Natural killer cell (primary cell): ENCODE measurements around the gene MUC5AC. TPM values are rescaled to one million over a fixed set of nuclear protein-coding genes. Genes with fewer than 3 reads are reported as not detected.

Source experiments
- ATAC-seq, 3 donors: fragments of 150-1000 bp in 2 of 3; fragments of 200-7000 bp in 1 of 3; cut with Tn5 transposase; 1 replicate in 1 of 3; 2 replicates in 2 of 3; pipeline ENCODE4 v1.10.0; 2021; ENCODE audit warnings: mild to moderate bottlenecking in 2 of 3, moderate library complexity in 2 of 3
- DNase-seq, 2 donors: peaks; one replicate each; pipeline versions ENCODE4 v3.0.0 to v3.0.0-alpha.2; 2013 to 2021; ENCODE audit warnings: mixed read lengths in 1 of 2
- H3K27ac ChIP-seq: one replicate; pipeline ENCODE4 v1.5.1; 2013; ENCODE audit warnings: mild to moderate bottlenecking, low read length
- H3K27me3 ChIP-seq: one replicate; pipeline ENCODE4 v1.6.1; 2013; ENCODE audit warnings: low read length; ENCODE audit not compliant: control insufficient read depth, insufficient read depth
- H3K36me3 ChIP-seq: one replicate; pipeline ENCODE4 v1.6.1; 2013; ENCODE audit warnings: low read length; ENCODE audit not compliant: control insufficient read depth, insufficient read depth
- H3K4me1 ChIP-seq: one replicate; pipeline ENCODE4 v1.6.1; 2013; ENCODE audit warnings: low read length; ENCODE audit not compliant: control insufficient read depth, insufficient read depth
- H3K4me3 ChIP-seq: one replicate; pipeline ENCODE4 v1.5.1; 2013; ENCODE audit warnings: low read length
- H3K9me3 ChIP-seq: one replicate; pipeline ENCODE4 v1.6.1; 2013; ENCODE audit warnings: low read length; ENCODE audit not compliant: control insufficient read depth, insufficient read depth
- H3K27ac Mint-ChIP-seq, 2 donors: one replicate each; pipeline ENCODE4 v1.8.0; 2022; ENCODE audit warnings: mild to moderate bottlenecking in 2 of 2, mixed read lengths in 2 of 2, moderate library complexity in 1 of 2
- H3K27me3 Mint-ChIP-seq, 2 donors: one replicate each; pipeline ENCODE4 v1.8.0; 2022; ENCODE audit warnings: low read depth in 2 of 2, mixed read lengths in 2 of 2
- H3K36me3 Mint-ChIP-seq: one replicate; pipeline ENCODE4 v1.8.0; 2022; ENCODE audit warnings: mixed read lengths
- H3K4me1 Mint-ChIP-seq, 2 donors: one replicate each; pipeline ENCODE4 v1.8.0; 2022; ENCODE audit warnings: mixed read lengths in 2 of 2
- H3K4me3 Mint-ChIP-seq: one replicate; pipeline ENCODE4 v1.8.0; 2022; ENCODE audit warnings: mild to moderate bottlenecking, moderate library complexity, mixed read lengths
- H3K9me3 Mint-ChIP-seq, 2 donors: one replicate each; pipeline ENCODE4 v1.8.0; 2022; ENCODE audit warnings: mixed read lengths in 2 of 2
- WGBS: methylation state at CpG from one replicate; pipeline ENCODE4 v1.1.7; 2013; ENCODE audit warnings: missing lambda C conversion rate; ENCODE audit not compliant: insufficient coverage; 5-methylcytosine and 5-hydroxymethylcytosine counted together
- intact Hi-C: fragments of 100-400 bp; cut with micrococcal nuclease; formaldehyde crosslinking; loops from one replicate; pipeline ENCODE4 v1.14.2; 2022
- total RNA-seq, 4 donors: library from RNA; stranded (reverse); fragments of 120-200 nt in 1 of 4; gene quantifications; one replicate each; pipeline versions ENCODE4 v1.2.3 to v1.2.4, GENCODE V29; 2013 to 2022
- TF ChIP-seq, protein P1 (sequence below): fragments of 200-600 bp; IDR thresholded peaks from one replicate; pipeline ENCODE4 v1.8.0; 2022; ENCODE audit warnings: antibody characterized with exemption

The MUC5AC gene, protein sequence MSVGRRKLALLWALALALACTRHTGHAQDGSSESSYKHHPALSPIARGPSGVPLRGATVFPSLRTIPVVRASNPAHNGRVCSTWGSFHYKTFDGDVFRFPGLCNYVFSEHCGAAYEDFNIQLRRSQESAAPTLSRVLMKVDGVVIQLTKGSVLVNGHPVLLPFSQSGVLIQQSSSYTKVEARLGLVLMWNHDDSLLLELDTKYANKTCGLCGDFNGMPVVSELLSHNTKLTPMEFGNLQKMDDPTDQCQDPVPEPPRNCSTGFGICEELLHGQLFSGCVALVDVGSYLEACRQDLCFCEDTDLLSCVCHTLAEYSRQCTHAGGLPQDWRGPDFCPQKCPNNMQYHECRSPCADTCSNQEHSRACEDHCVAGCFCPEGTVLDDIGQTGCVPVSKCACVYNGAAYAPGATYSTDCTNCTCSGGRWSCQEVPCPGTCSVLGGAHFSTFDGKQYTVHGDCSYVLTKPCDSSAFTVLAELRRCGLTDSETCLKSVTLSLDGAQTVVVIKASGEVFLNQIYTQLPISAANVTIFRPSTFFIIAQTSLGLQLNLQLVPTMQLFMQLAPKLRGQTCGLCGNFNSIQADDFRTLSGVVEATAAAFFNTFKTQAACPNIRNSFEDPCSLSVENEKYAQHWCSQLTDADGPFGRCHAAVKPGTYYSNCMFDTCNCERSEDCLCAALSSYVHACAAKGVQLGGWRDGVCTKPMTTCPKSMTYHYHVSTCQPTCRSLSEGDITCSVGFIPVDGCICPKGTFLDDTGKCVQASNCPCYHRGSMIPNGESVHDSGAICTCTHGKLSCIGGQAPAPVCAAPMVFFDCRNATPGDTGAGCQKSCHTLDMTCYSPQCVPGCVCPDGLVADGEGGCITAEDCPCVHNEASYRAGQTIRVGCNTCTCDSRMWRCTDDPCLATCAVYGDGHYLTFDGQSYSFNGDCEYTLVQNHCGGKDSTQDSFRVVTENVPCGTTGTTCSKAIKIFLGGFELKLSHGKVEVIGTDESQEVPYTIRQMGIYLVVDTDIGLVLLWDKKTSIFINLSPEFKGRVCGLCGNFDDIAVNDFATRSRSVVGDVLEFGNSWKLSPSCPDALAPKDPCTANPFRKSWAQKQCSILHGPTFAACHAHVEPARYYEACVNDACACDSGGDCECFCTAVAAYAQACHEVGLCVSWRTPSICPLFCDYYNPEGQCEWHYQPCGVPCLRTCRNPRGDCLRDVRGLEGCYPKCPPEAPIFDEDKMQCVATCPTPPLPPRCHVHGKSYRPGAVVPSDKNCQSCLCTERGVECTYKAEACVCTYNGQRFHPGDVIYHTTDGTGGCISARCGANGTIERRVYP (N-terminal part only)
- not detected for total RNA-seq
- not detected for total RNA-seq (2013)

DNA sequence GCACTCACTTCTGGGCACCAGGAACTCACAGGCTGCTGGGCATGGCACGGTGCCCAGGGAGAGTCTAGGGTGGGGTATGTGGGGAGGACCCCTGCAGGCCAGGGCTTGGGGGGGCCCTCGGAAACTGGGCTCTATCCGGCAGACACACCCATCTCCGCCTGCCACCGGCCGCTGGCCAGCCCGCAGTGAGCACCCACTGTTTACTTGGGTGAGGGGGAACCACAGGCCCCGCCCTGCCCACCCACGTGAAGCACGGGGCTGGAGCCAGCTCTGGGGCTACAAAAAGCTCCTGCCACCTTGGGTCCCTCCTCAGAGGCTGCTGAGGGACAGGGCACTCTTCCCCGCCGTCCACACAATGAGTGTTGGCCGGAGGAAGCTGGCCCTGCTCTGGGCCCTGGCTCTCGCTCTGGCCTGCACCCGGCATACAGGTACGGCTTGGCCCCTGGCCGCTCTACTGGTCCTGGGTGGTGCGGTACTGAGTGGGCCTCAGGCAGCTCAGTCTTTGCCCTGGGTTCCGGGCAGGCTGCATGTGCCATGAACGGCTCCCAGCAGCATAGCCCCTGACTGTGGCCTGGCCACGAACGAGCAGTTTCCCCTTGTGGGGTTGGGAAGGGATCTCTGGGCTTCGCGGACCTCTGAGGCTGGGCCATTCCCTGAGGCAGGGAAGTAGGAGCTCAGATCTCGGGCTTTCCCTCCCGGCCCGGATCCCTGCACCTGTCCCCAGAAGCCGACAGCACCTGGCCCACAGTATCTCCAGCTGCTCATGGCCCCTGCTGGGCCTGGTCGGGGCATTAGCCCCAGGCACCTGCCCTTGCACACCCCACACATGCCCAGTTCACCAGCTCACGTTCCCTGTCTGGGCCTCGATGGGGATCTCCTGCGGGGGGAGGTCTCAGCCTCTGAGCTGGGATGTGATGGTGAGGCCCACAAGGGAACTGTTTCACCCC is at the start of gene MUC5AC:
Gene MUC5AC (plus strand): TSS at position 309 of the 947 bp plus-strand sequence. CDS start 47 bp downstream, at position 356.
- 89% methylated on average over 32 of the region's 32 CpGs for WGBS
- Mint-ChIP-seq H3K4me1 (no peaks in the 10 kb centered on the region), H3K4me3 (no peak within 1 kb of the TSS), H3K36me3 (no peaks in the 10 kb centered on the region), H3K27ac (no peak within 1 kb of the TSS), H3K9me3 (no peaks in the 10 kb centered on the region), H3K27me3 (no peaks in the 10 kb centered on the region)
- Histone ChIP-seq H3K36me3 (no peaks in the 10 kb centered on the region), H3K27ac (no peak within 1 kb of the TSS), H3K4me3 (no peak within 1 kb of the TSS), H3K27me3 (no peaks in the 10 kb centered on the region), H3K4me1 (peaks cover under 1% of the 10 kb centered on the region), H3K9me3 (no peaks in the 10 kb centered on the region)
- TF ChIP-seq, protein P1, sequence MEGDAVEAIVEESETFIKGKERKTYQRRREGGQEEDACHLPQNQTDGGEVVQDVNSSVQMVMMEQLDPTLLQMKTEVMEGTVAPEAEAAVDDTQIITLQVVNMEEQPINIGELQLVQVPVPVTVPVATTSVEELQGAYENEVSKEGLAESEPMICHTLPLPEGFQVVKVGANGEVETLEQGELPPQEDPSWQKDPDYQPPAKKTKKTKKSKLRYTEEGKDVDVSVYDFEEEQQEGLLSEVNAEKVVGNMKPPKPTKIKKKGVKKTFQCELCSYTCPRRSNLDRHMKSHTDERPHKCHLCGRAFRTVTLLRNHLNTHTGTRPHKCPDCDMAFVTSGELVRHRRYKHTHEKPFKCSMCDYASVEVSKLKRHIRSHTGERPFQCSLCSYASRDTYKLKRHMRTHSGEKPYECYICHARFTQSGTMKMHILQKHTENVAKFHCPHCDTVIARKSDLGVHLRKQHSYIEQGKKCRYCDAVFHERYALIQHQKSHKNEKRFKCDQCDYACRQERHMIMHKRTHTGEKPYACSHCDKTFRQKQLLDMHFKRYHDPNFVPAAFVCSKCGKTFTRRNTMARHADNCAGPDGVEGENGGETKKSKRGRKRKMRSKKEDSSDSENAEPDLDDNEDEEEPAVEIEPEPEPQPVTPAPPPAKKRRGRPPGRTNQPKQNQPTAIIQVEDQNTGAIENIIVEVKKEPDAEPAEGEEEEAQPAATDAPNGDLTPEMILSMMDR = no peak
- ATAC-seq = no peak
- DNase-seq = peak in 1 of 2 donors; percentile 14
- intact Hi-C loops = no loop called here

DNA sequence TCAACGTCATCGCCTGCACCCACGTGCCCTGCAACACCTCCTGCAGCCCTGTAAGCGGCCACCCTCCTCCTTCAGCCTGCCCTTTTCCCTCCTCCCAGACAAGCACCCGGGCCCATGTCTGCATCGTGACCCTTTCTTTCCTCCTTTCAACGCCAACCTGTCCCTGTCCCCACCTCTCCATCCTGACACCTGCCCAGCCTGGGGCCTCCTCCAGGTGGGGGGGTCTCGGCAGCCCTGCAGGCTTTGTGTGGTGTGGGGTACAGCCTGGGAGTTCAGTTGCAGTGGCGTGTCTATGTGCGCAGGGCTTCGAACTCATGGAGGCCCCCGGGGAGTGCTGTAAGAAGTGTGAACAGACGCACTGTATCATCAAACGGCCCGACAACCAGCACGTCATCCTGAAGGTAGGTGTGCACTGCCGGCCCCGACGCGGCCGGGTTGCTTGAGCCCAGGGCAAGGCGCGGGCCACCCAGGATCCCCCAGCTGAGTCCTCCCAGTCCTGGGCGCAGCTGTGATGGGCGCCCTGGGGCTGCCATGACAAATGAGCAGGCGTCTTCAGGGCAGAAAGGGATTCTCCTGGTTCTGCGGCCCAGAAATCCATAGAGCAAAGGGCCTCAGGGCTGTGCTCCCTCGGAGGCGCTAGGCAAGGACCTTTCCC is 49.4 kb upstream of the MUC5AC start:
- no peaks in the 10 kb centered on the region for H3K36me3 ChIP-seq
- H3K4me3 ChIP-seq = no peak overlapping the region
- H3K27me3 ChIP-seq = no peaks in the 10 kb centered on the region
- H3K4me3 Mint-ChIP-seq = no peak overlapping the region
- TF ChIP-seq, protein P1 = no peak
- no peaks in the 10 kb centered on the region for H3K9me3 ChIP-seq
- H3K9me3 Mint-ChIP-seq = no peaks in the 10 kb centered on the region
- no peak overlapping the region for H3K27ac ChIP-seq
- no peaks in the 10 kb centered on the region for H3K4me1 ChIP-seq
- intact Hi-C loops = no loop called here
- H3K27ac Mint-ChIP-seq = no peak overlapping the region
- no peak for ATAC-seq
- H3K27me3 Mint-ChIP-seq = peaks cover 0 to 4% of the 10 kb centered on the region in 2 donors
- no peaks in the 10 kb centered on the region for H3K4me1 Mint-ChIP-seq
- DNase-seq = no peak
- no peaks in the 10 kb centered on the region for H3K36me3 Mint-ChIP-seq
- WGBS = 90% methylated on average over 28 of the region's 29 CpGs
